Medulla oblongata (tissue), 1 donor: Measurements from ENCODE around the gene FAM174C.
"Not testable (repeated sequence)": the region's sequence is repeated elsewhere in the genome, so short reads cannot be mapped to it uniquely, and the experiment has no call there.

Experiments used
- DNase-seq: peaks from one replicate; pipeline ENCODE4 v3.0.0-alpha.2; 2015; ENCODE audit errors: extremely low spot score

The FAM174C gene

GRCh38 chr19:1320282-1320650 is 44.9 kb downstream of the FAM174C start:
- DNase-seq, result not testable (repeated sequence)

- DNase-seq, result no peak
Observed at GRCh38 chr19:1321539-1321938, 46.2 kb downstream of the FAM174C start.

- DNase-seq, result no peak
Observed at GRCh38 chr19:1322198-1322981, 47.1 kb downstream of the FAM174C start.

- no peak for DNase-seq
Observed at GRCh38 chr19:1324249-1324805, 49.0 kb downstream of the FAM174C start.

GRCh38 chr19:1324806-1325567 is 49.7 kb downstream of the FAM174C start:
- peak; percentile 52 for DNase-seq

GRCh38 chr19:1325568-1326294 is 50.4 kb downstream of the FAM174C start:
- DNase-seq, result no peak

GRCh38 chr19:1327125-1327524 is 51.8 kb downstream of the FAM174C start:
- no peak for DNase-seq
